A549 (cell line): ENCODE data around the gene RGS4. TPM values are rescaled to one million over a fixed set of nuclear protein-coding genes. Genes with fewer than 3 reads are reported as not detected.
A peak's percentile ranks its signal among the peaks of the same experiment; 100 is the strongest.

Experiments
- ATAC-seq, 2 experiments: fragments of 200-7000 bp in 1 of 2; fragments of >200 bp in 1 of 2; cut with Nextera tagmentation in 1 of 2; cut with Tn5 transposase in 1 of 2; 3 replicates each; pipeline versions ENCODE4 v1.8.0 to v1.9.1; 2018 to 2020; ENCODE audit warnings: mild to moderate bottlenecking in 1 of 2, moderate library complexity in 1 of 2
- CTCF ChIA-PET: fragments of 300-600 bp; sonication (Branson Sonifier 250); formaldehyde crosslinking; extraction: SDS; loops from one replicate; lab custom pipeline; 2021; ENCODE audit warnings: antibody characterized with exemption, inconsistent platforms; lab: Yijun Ruan, JAX
- POLR2A ChIA-PET: fragments of 350-600 bp; formaldehyde crosslinking; extraction: SDS; loops from one replicate; lab custom pipeline; 2021; ENCODE audit warnings: antibody characterized with exemption, inconsistent platforms; lab: Yijun Ruan, JAX
- DNase-seq, 2 experiments: peaks; one replicate each; pipeline versions ENCODE4 v3.0.0 to v3.0.0-alpha.2; 2011 to 2016; ENCODE audit warnings: low read depth in 1 of 2, low spot score in 1 of 2
- FAIRE-seq: peaks from 2 replicates; lab custom pipeline; 2011; peaks lifted over from hg19 to GRCh38; lab: Jason Lieb, UNC
- H3K27ac ChIP-seq, 2 experiments: fragments of >200 bp; sonication (Bioruptor Twin); formaldehyde crosslinking; 3 replicates each; pipeline ENCODE4 v1.5.1; 2016 to 2017
- H3K4me1 ChIP-seq: fragments of >200 bp; sonication (Bioruptor Twin); formaldehyde crosslinking; 3 replicates; pipeline ENCODE4 v1.6.1; 2016
- H3K4me2 ChIP-seq: fragments of >200 bp; sonication (Bioruptor Twin); formaldehyde crosslinking; 3 replicates; pipeline ENCODE4 v1.6.1; 2016
- H3K4me3 ChIP-seq: fragments of >200 bp; sonication (Bioruptor Twin); formaldehyde crosslinking; 3 replicates; pipeline ENCODE4 v1.5.1; 2016
- H3K9me3 ChIP-seq: fragments of >200 bp; sonication (Bioruptor Twin); formaldehyde crosslinking; 3 replicates; pipeline ENCODE4 v1.6.1; 2016
- EHF ChIP-seq: fragments of 250-450 bp; sonication (Bioruptor Pico); IDR thresholded peaks from 2 replicates; pipeline ENCODE4 v1.5.0; 2020; ENCODE audit warnings: mild to moderate bottlenecking
- EHMT2 ChIP-seq: fragments of 200-600 bp; sonication (generic); IDR thresholded peaks from 2 replicates; pipeline ENCODE4 v1.6.1; 2016; ENCODE audit warnings: antibody characterized with exemption, low read depth, mild to moderate bottlenecking, moderate library complexity
- FOSB ChIP-seq: fragments of 250-450 bp; sonication (Bioruptor Pico); IDR thresholded peaks from 2 replicates; pipeline ENCODE4 v1.5.0; 2020; ENCODE audit warnings: mild to moderate bottlenecking, moderate library complexity
- FOXS1 ChIP-seq: fragments of 250-450 bp; sonication (Bioruptor Pico); IDR thresholded peaks from 2 replicates; pipeline ENCODE4 v1.5.0; 2020; ENCODE audit warnings: mild to moderate bottlenecking, moderate library complexity
- HEYL ChIP-seq: fragments of 250-450 bp; sonication (Bioruptor Pico); IDR thresholded peaks from 2 replicates; pipeline ENCODE4 v1.8.0; 2021; ENCODE audit warnings: mild to moderate bottlenecking, moderate library complexity
- HOXB13 ChIP-seq: fragments of 250-450 bp; sonication (Bioruptor Pico); IDR thresholded peaks from 2 replicates; pipeline ENCODE4 v1.5.0; 2020; ENCODE audit warnings: low read depth, mild to moderate bottlenecking, moderate library complexity
- KDM5A ChIP-seq: fragments of 200-600 bp; sonication (generic); IDR thresholded peaks from 2 replicates; pipeline ENCODE4 v1.6.1; 2016; ENCODE audit warnings: antibody characterized with exemption, mild to moderate bottlenecking
- MAFK ChIP-seq: fragments of 450-650 bp; IDR thresholded peaks from 2 replicates; pipeline ENCODE4 v1.6.1; 2014; ENCODE audit not compliant: partially characterized antibody
- MAZ ChIP-seq: fragments of 150-350 bp; IDR thresholded peaks from 2 replicates; pipeline ENCODE4 v1.6.1; 2014; ENCODE audit warnings: antibody characterized with exemption, low read depth, low read length, borderline replicate concordance
- MYC ChIP-seq: IDR thresholded peaks from 2 replicates; pipeline ENCODE4 v1.6.1; 2012; ENCODE audit warnings: mild to moderate bottlenecking, inconsistent platforms, low read length, improper control_type of control experiment, borderline replicate concordance
- NFE2L2 ChIP-seq: fragments of 150-350 bp; conservative IDR thresholded peaks from 2 replicates; pipeline ENCODE4 v1.6.1; 2014; ENCODE audit warnings: low read length
- PHF8 ChIP-seq: fragments of 200-600 bp; sonication (generic); IDR thresholded peaks from 2 replicates; pipeline ENCODE4 v1.6.1; 2016; ENCODE audit warnings: low read depth, mild to moderate bottlenecking, antibody characterized with exemption, moderate library complexity, borderline replicate concordance
- RNF2 ChIP-seq: fragments of 200-600 bp; sonication (generic); IDR thresholded peaks from 2 replicates; pipeline ENCODE4 v1.6.1; 2016; ENCODE audit warnings: low read depth, mild to moderate bottlenecking, antibody characterized with exemption, moderate library complexity, borderline replicate concordance
- SMC3 ChIP-seq: fragments of >200 bp; sonication (Bioruptor Twin); formaldehyde crosslinking; IDR thresholded peaks from 3 replicates; pipeline ENCODE4 v1.6.1; 2018; ENCODE audit warnings: inconsistent platforms
- WGBS: methylation state at CpG from one replicate; pipeline ENCODE4 v1.1.6; 2017; ENCODE audit errors: missing lambda C conversion rate; 5-methylcytosine and 5-hydroxymethylcytosine counted together
- polyA plus RNA-seq, 4 experiments: library from polyadenylated mRNA; depleted of rRNA in 3 of 4; stranded (reverse); fragments of >200 nt; fragmentation: RNase III in 1 of 4; extraction: RNeasy Plus Mini Kit Qiagen cat#74134 plus additional on column Dnase treatment in 1 of 4; gene quantifications; 2 replicates in 3 of 4; 3 replicates in 1 of 4; pipeline ENCODE4 v1.2.3, GENCODE V29; 2011 to 2017
- TF ChIP-seq, protein P1 (sequence below): IDR thresholded peaks from 2 replicates; pipeline ENCODE4 v1.6.1; 2012
- TF ChIP-seq, protein P2 (sequence below): IDR thresholded peaks from 2 replicates; pipeline ENCODE4 v1.6.1; 2012; ENCODE audit warnings: low read depth, borderline replicate concordance
- TF ChIP-seq, protein P3 (sequence below): IDR thresholded peaks from 2 replicates; pipeline ENCODE4 v1.6.1; 2012
- TF ChIP-seq, protein P4 (sequence below): fragments of >200 bp; sonication (Bioruptor Twin); formaldehyde crosslinking; IDR thresholded peaks from 3 replicates; pipeline ENCODE4 v1.6.1; 2016
- TF ChIP-seq, protein P5 (sequence below): fragments of 450-650 bp; IDR thresholded peaks from 2 replicates; pipeline ENCODE4 v1.6.1; 2014; ENCODE audit warnings: antibody characterized with exemption

The RGS4 gene
- polyA plus RNA-seq, 2 of the 4 experiments (the other 2 are of a cell fraction), result 0.05 TPM; not detected in 1

DNA sequence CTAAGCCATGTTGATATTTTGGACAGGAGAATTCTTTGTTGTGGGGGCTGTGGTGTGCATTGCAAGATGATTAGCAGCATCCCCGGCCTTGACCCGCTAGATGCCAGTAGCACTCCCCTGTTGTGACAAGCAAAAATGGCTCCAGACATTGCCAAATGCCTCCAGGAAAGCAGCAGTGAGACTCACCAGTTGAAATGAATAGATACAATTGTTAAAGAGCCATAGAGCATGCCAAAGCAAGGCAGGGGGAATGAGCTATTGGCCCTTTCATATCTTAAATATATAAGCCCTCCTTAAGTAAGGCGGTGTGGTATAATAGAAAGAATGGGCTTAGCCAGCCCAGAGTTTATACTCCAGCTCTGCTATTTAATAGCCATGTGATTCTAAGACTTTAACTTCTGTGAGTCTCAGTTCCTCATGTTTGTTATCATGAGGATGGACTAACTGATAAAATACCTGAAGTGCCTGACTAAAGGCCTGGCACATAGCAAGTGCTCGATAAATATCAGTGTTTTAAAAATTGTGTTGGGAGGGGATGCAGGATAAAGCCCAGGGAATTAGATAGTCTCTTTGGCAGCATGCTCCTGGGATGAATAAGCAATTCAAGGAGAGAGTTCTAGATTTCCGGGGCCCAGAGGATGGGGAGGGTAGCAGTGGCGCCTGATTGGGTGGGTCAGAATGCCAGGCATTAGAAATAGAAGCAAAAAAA lies 21.1 kb upstream of the RGS4 start:
- WGBS, result 36% methylated on average over 6 of the region's 6 CpGs
- POLR2A ChIA-PET, result no interaction called here
- Histone ChIP-seq H3K9me3 (no peaks in the 10 kb centered on the region), H3K4me3 (no peak overlapping the region), H3K4me1 (no peaks in the 10 kb centered on the region), H3K27ac (no peak overlapping the region), H3K4me2 (no peak overlapping the region)
- ATAC-seq (no peak), DNase-seq (no peak), FAIRE-seq (no peak)
- CTCF ChIA-PET, result no interaction called here
- TF ChIP-seq MYC (no peak), MAZ (no peak), FOSB (CRISPR knock-in tag) (no peak), NFE2L2 (no peak), EHF (no peak), SMC3 (no peak), KDM5A (no peak), HEYL (CRISPR knock-in tag) (no peak), EHMT2 (no peak), MAFK (no peak)
- TF ChIP-seq, protein P1, sequence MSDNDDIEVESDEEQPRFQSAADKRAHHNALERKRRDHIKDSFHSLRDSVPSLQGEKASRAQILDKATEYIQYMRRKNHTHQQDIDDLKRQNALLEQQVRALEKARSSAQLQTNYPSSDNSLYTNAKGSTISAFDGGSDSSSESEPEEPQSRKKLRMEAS, result no peak
- TF ChIP-seq, all 56 proteins: peak for 0

DNA sequence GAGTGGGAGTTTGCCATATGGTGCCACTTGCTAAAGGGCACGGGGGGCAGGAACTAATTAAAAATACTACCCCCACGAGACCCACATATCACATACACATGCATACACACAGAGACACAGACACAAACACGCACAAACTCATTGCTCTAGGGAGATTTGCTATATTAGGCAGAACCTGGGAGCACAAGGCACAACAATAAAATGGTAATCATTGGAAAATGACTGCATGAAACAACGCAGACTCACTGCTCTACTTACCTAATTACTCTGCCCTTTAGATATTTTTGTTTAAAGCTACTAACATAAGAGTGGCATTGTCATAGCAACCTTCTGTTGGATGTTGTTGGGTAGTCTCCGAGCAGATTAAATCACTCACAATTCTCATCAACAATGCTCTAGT lies 20.3 kb upstream of the RGS4 start:
- CTCF ChIA-PET, result no interaction called here
- no peak overlapping the region for H3K4me3 ChIP-seq
- WGBS, result 19% methylated on average over 5 of the region's 5 CpGs

DNA sequence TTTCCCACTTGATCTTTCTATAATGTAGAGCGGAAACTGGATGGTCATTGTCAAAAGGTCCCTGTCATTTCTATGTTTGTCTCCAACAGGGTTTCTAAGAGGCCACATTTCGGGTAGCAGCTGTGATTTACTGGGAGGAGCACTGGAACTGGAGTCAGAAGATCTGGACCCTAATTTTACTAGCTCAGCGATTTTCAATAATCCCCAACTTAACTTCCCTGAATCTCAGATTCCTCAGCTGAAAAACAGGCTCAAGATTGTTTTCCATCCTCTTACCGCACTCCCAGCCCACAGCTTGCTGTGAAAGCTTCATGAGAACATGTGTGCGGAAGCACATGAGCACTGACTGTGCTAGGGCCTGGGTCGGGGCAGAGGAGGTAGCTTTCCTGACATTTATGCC lies 19.9 kb upstream of the RGS4 start:
- ATAC-seq, result no peak
- TF ChIP-seq, protein P2, sequence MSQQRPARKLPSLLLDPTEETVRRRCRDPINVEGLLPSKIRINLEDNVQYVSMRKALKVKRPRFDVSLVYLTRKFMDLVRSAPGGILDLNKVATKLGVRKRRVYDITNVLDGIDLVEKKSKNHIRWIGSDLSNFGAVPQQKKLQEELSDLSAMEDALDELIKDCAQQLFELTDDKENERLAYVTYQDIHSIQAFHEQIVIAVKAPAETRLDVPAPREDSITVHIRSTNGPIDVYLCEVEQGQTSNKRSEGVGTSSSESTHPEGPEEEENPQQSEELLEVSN, result no peak
- peak; percentile 62 for TF ChIP-seq MAFK
- TF ChIP-seq, all 56 proteins: peak for 1
- Histone ChIP-seq H3K4me3 (no peak overlapping the region), H3K4me2 (no peak overlapping the region), H3K27ac (no peak overlapping the region), H3K9me3 (no peaks in the 10 kb centered on the region), H3K4me1 (no peaks in the 10 kb centered on the region)
- ChIA-PET CTCF (no interaction called here), POLR2A (no interaction called here)
- 22% methylated on average over 6 of the region's 6 CpGs for WGBS
- FAIRE-seq (no peak), DNase-seq (no peak)

More for the DNA sequence above, 20.3 kb upstream of the RGS4 start:
- DNase-seq (no peak), ATAC-seq (no peak)
- H3K9me3 ChIP-seq, result no peaks in the 10 kb centered on the region
- POLR2A ChIA-PET, result no interaction called here
- TF ChIP-seq MAFK, result no peak
- no peak for TF ChIP-seq EHF
- no peak for TF ChIP-seq RNF2
- TF ChIP-seq FOXS1 (CRISPR knock-in tag), result no peak
- TF ChIP-seq, protein P3, sequence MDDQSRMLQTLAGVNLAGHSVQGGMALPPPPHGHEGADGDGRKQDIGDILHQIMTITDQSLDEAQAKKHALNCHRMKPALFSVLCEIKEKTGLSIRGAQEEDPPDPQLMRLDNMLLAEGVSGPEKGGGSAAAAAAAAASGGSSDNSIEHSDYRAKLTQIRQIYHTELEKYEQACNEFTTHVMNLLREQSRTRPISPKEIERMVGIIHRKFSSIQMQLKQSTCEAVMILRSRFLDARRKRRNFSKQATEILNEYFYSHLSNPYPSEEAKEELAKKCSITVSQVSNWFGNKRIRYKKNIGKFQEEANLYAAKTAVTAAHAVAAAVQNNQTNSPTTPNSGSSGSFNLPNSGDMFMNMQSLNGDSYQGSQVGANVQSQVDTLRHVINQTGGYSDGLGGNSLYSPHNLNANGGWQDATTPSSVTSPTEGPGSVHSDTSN, result no peak
- TF ChIP-seq, protein P4, sequence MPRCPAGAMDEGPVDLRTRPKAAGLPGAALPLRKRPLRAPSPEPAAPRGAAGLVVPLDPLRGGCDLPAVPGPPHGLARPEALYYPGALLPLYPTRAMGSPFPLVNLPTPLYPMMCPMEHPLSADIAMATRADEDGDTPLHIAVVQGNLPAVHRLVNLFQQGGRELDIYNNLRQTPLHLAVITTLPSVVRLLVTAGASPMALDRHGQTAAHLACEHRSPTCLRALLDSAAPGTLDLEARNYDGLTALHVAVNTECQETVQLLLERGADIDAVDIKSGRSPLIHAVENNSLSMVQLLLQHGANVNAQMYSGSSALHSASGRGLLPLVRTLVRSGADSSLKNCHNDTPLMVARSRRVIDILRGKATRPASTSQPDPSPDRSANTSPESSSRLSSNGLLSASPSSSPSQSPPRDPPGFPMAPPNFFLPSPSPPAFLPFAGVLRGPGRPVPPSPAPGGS, result no peak
- TF ChIP-seq SMC3, result no peak
- no peak for TF ChIP-seq PHF8
- TF ChIP-seq, protein P5, sequence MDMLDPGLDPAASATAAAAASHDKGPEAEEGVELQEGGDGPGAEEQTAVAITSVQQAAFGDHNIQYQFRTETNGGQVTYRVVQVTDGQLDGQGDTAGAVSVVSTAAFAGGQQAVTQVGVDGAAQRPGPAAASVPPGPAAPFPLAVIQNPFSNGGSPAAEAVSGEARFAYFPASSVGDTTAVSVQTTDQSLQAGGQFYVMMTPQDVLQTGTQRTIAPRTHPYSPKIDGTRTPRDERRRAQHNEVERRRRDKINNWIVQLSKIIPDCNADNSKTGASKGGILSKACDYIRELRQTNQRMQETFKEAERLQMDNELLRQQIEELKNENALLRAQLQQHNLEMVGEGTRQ, result no peak
- TF ChIP-seq HOXB13 (CRISPR knock-in tag), result no peak
- TF ChIP-seq MYC, result no peak
- TF ChIP-seq, all 56 proteins: peak for 0
- Histone ChIP-seq H3K4me2 (no peak overlapping the region), H3K27ac (no peak overlapping the region), H3K4me1 (no peaks in the 10 kb centered on the region)
- FAIRE-seq, result no peak
